ENCODE data around the gene CABP7. TPM values are rescaled to one million over a fixed set of nuclear protein-coding genes. Genes with fewer than 3 reads are reported as not detected.

Gene CABP7
- total and polyA plus RNA-seq, 2 of the 13 experiments (the other 11 are each of a cell fraction or from before 2014, with no cell fraction given) = 0.08 TPM; not detected in 1

DNA sequence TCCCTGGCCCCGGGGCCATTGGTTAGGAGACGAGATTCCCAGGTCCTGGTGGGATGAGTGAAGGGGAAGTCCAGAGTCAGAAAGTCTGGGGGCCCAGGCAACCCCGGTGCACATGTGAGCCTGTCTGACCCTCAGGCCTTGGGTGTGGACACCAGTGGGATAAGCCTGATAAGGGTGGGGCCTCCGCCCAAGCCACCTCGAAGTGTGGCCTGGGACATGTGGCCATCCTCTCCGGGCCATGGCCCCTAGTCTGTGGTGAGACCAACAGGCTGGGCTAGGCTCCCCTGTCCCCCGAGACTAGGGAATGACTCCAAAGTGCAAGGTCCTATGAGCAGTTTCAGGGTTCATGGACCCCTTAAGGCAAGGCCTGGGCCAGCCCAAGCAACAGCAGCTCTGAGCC lies 6.3 kb downstream of the CABP7 start:
- H4K20me1 ChIP-seq (ENCODE audit: insufficient read depth, low read length) = 0 out of 2 replicates have a peak, but pooled peaks cover 9% of the 10 kb centered on the region
- no peaks in the 10 kb centered on the region for H3K79me2 ChIP-seq (ENCODE audit: insufficient read depth, low read length)
- H3K4me2 ChIP-seq (ENCODE audit: low read depth, low read length) = 0 out of 2 replicates have a peak overlapping the region, but pooled peaks have one; percentile 16
- no peaks in the 10 kb centered on the region for H3K9me3 ChIP-seq (ENCODE audit: low read length)
- 33% methylated on average over 2 of the region's 7 CpGs for WGBS (ENCODE audit: low lambda C conversion rate)
- no peak overlapping the region for H3K9ac ChIP-seq (ENCODE audit: insufficient read depth, low read depth, low read length)
- intact Hi-C loops (cut with micrococcal nuclease; ENCODE audit: unreplicated experiment) = no loop called here
- H3K27ac ChIP-seq (ENCODE audit: extremely low read length, insufficient read depth, low read length) = no peak overlapping the region
- FAIRE-seq (no peak), DNase-seq (ENCODE audit: low spot score) (no peak), ATAC-seq (peak; percentile 2; the same call in 1 of the 3 replicates)
- ChIA-PET CTCF (ENCODE audit: low intra/inter-chr PET ratio, low total read pairs) (no interaction called here), POLR2A (no interaction called here)
- peaks cover 12% of the 10 kb centered on the region; the same call in 1 of the 2 replicates for H3K4me1 ChIP-seq (ENCODE audit: insufficient read depth, low read length)
- peaks cover 0 to 1% of the 10 kb centered on the region in 2 experiments; a peak in 1 of 5 replicates for H3K36me3 ChIP-seq (replicated peaks in 1 of 2; ENCODE audit: control insufficient read depth in 1 of 2, insufficient read depth in 2 of 2, low read length in 2 of 2)
- no peak for TF ChIP-seq AFF4 (CRISPR knock-in tag; IDR thresholded peaks at IDR 0.05)
- TF ChIP-seq, protein P1, sequence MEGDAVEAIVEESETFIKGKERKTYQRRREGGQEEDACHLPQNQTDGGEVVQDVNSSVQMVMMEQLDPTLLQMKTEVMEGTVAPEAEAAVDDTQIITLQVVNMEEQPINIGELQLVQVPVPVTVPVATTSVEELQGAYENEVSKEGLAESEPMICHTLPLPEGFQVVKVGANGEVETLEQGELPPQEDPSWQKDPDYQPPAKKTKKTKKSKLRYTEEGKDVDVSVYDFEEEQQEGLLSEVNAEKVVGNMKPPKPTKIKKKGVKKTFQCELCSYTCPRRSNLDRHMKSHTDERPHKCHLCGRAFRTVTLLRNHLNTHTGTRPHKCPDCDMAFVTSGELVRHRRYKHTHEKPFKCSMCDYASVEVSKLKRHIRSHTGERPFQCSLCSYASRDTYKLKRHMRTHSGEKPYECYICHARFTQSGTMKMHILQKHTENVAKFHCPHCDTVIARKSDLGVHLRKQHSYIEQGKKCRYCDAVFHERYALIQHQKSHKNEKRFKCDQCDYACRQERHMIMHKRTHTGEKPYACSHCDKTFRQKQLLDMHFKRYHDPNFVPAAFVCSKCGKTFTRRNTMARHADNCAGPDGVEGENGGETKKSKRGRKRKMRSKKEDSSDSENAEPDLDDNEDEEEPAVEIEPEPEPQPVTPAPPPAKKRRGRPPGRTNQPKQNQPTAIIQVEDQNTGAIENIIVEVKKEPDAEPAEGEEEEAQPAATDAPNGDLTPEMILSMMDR (CRISPR knock-in tag; IDR thresholded peaks at IDR 0.05) = 0 out of 2 replicates have a peak, but pooled peaks have one; percentile 2
- in situ Hi-C loops (cut with HindIII; ENCODE audit: extremely low pct_ligation_motif_present, low pct_unique_long_range_greater_than_20kb) = no loop called here
- no peak overlapping the region; a peak in 1 of 6 replicates for H3K4me3 ChIP-seq (replicated peaks in 1 of 3; ENCODE audit: insufficient read depth in 1 of 3, low read depth in 2 of 3, low read length in 3 of 3)
- peaks cover 18 to 51% of the 10 kb centered on the region in 2 experiments; a peak in 4 of 5 replicates for H3K27me3 ChIP-seq (ENCODE audit: control insufficient read depth in 1 of 2, insufficient read depth in 2 of 2, low read length in 2 of 2)
- H2AFZ ChIP-seq (ENCODE audit: low read length) = no peak overlapping the region
- BruUV-seq (replicated peaks) = no TSS peak
